Measurements from ENCODE around the gene MYOM3. TPM values are rescaled to one million over a fixed set of nuclear protein-coding genes. Genes with fewer than 3 reads are reported as not detected.

Gene MYOM3
- total RNA-seq, 1 donor from 2014 or later: 0.25 TPM

DNA sequence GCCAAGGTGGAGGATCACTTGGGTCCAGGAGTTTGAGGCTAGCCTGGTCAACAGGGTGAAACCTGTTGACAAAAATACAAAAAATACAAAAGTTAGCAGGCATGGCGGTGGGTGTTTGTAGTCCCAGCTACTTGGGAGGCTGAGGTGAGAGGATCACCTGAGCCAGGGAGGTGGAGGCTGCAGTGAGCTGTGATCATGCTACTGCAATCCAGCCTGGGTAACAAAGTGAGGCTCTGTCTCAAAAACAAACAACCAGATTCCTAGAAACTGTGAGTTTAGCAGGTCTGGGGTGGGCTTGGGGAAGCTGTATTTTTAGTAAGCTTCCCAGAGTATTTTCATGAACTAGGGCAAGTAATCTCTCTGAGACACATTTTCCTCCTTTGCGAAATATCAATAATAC lies 5.2 kb upstream of the MYOM3 start:
- TF ChIP-seq, protein P1, sequence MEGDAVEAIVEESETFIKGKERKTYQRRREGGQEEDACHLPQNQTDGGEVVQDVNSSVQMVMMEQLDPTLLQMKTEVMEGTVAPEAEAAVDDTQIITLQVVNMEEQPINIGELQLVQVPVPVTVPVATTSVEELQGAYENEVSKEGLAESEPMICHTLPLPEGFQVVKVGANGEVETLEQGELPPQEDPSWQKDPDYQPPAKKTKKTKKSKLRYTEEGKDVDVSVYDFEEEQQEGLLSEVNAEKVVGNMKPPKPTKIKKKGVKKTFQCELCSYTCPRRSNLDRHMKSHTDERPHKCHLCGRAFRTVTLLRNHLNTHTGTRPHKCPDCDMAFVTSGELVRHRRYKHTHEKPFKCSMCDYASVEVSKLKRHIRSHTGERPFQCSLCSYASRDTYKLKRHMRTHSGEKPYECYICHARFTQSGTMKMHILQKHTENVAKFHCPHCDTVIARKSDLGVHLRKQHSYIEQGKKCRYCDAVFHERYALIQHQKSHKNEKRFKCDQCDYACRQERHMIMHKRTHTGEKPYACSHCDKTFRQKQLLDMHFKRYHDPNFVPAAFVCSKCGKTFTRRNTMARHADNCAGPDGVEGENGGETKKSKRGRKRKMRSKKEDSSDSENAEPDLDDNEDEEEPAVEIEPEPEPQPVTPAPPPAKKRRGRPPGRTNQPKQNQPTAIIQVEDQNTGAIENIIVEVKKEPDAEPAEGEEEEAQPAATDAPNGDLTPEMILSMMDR (IDR thresholded peaks at IDR 0.05): no peak
- no peak for TF ChIP-seq POLR2AphosphoS5 (IDR thresholded peaks at IDR 0.05; ENCODE audit: insufficient read depth in 1 of 2, low read depth in 1 of 2)
- no peak for TF ChIP-seq POLR2A (IDR thresholded peaks at IDR 0.05)
- H3K27ac ChIP-seq: peak overlapping the region; percentile 0
- H3K4me3 ChIP-seq: no peak overlapping the region
- DNase-seq (ENCODE audit: extremely low spot score in 2 of 2): no peak
- H3K27me3 ChIP-seq: no peaks in the 10 kb centered on the region
- no peaks in the 10 kb centered on the region for H3K9me3 ChIP-seq
- intact Hi-C loops (cut with DNase I): no loop called here
- peaks cover 37% of the 10 kb centered on the region for H3K4me1 ChIP-seq
- no peaks in the 10 kb centered on the region for H3K36me3 ChIP-seq

DNA sequence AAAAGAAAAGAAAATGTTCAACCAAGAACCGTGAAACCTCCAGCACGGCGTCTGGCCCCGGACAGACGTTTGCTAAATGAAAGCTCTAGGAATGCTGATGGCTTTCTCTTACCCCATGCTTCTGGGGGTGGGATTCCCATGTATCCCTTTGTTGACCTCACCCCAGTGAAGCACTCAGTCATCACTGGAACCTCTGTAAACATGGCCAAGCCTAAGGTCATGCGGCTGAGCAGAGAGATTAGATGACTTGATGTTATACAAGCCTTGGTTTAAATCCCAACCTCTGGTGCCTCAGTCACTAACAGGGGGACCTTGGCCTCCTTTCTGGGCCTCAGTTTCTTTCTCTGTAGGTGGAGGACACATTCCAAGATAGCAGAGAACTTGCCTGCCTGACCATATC lies 2.8 kb upstream of the MYOM3 start:
- Histone ChIP-seq H3K27ac (no peak overlapping the region), H3K27me3 (no peaks in the 10 kb centered on the region), H3K4me1 (peaks cover 42% of the 10 kb centered on the region), H3K9me3 (no peaks in the 10 kb centered on the region), H3K4me3 (no peak overlapping the region), H3K36me3 (no peaks in the 10 kb centered on the region)
- intact Hi-C loops (cut with DNase I): no loop called here
- TF ChIP-seq POLR2A (IDR thresholded peaks at IDR 0.05): no peak
- TF ChIP-seq POLR2AphosphoS5 (IDR thresholded peaks at IDR 0.05; ENCODE audit: insufficient read depth in 1 of 2, low read depth in 1 of 2): no peak
- TF ChIP-seq, protein P1 (IDR thresholded peaks at IDR 0.05): no peak
- DNase-seq (ENCODE audit: extremely low spot score in 2 of 2): no peak

DNA sequence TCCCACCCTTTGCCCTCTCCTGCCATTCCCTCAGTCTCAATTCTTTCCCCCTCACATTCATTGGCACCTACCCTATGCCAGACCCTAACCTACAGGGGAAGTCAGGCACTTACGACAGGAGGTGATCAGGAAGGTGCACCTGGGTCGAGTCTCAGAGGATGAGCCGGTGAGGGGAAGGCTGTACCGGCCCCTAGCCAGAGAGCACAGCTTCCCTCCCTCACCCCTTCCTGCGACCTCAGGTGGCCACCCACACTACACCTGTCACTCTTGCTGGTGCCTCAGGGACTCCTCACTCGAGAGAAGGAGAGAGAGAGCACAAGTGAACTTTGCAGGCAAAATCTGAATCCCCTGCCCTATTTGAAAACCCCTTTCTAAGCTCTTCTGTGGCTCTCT lies 1.7 kb upstream of the MYOM3 start:
- Histone ChIP-seq H3K27ac (no peak overlapping the region), H3K36me3 (no peaks in the 10 kb centered on the region), H3K9me3 (no peaks in the 10 kb centered on the region), H3K4me1 (peaks cover 38% of the 10 kb centered on the region), H3K4me3 (no peak overlapping the region), H3K27me3 (no peaks in the 10 kb centered on the region)
- intact Hi-C loops (cut with DNase I): no loop called here
- no peak for DNase-seq (ENCODE audit: extremely low spot score in 2 of 2)
- TF ChIP-seq, protein P1 (IDR thresholded peaks at IDR 0.05): no peak

DNA sequence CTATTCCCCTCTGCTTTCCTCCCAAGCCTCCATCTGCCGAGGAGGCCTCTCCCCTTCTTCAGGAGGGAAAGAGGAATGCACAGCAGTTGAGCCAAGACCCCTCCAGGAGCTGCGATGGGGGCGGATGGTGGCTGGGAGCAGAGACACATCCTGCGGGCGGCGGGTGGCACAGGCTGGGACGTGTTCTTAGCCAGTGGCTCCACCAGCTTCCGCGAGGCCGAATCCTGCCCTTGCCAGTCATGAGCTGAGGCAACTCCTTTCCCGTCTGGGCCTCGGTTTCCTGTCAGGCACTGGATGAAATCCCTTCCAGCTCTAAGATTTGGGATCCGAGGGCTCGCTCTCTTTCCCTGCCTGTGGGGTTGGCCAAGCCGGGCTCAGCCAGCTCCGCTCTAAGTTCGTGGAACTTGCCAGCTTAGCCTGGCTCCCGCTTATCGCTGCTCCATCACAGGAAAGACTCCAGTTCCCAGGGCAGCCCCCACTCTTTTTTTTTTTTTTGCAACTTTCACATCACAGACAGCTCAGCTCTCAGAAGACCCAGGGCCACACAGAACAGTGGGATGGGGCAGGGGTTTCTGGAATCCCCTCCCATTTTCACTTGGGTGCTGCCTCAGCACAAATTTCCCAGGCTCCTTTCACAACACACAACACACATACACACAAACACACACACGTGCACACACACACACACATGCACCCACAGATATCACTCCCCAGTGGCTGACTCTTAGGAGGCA lies 506 bp downstream of the MYOM3 start:
- H3K27me3 ChIP-seq: no peaks in the 10 kb centered on the region

More for the DNA sequence above, 506 bp downstream of the MYOM3 start:
- Histone ChIP-seq H3K9me3 (no peaks in the 10 kb centered on the region), H3K27ac (peak overlapping the region; percentile 41), H3K4me3 (peak overlapping the region in 1 of 2 donors; percentile 29), H3K4me1 (peaks cover 39% of the 10 kb centered on the region), H3K36me3 (no peaks in the 10 kb centered on the region)
- DNase-seq (ENCODE audit: extremely low spot score in 2 of 2): no peak
- intact Hi-C loops (cut with DNase I): no loop called here
- TF ChIP-seq, protein P1 (IDR thresholded peaks at IDR 0.05): no peak
- no peak for TF ChIP-seq POLR2A (IDR thresholded peaks at IDR 0.05)
- TF ChIP-seq POLR2AphosphoS5 (IDR thresholded peaks at IDR 0.05; ENCODE audit: insufficient read depth in 1 of 2, low read depth in 1 of 2): peak in 1 of 2 donors; percentile 12

Measured in vagina (tissue), 2 donors.